Activated T-helper 1 cell treated with anti-CD3 and anti-CD28 coated beads, Interleukin-12 subunit alpha, Interleukin-12 subunit beta, Interleukin-2, Interleukin-4 antibody, amounts not matched to agents 30 ng/mL and 10 ng/mL and 1 ng/mL, durations not matched to agents 14 hours and 24 hours and 36 hours (primary cell): ENCODE results near the gene PPARGC1A. TPM values are rescaled to one million over a fixed set of nuclear protein-coding genes. Genes with fewer than 3 reads are reported as not detected.

Experiments
- DNase-seq: peaks from one replicate; pipeline ENCODE4 v3.0.0; 2021; ENCODE audit warnings: low spot score
- H3K27ac Mint-ChIP-seq: one replicate; pipeline ENCODE4 v1.8.0; 2021; ENCODE audit warnings: mild to moderate bottlenecking, mixed read lengths
- H3K27me3 Mint-ChIP-seq: one replicate; pipeline ENCODE4 v1.8.0; 2022; ENCODE audit warnings: mild to moderate bottlenecking, moderate library complexity, mixed read lengths; ENCODE audit not compliant: insufficient read depth
- H3K36me3 Mint-ChIP-seq: one replicate; pipeline ENCODE4 v1.8.0; 2021; ENCODE audit warnings: low read depth, mixed read lengths
- H3K4me1 Mint-ChIP-seq: one replicate; pipeline ENCODE4 v1.8.0; 2021; ENCODE audit warnings: low read depth, mixed read lengths
- H3K4me3 Mint-ChIP-seq: one replicate; pipeline ENCODE4 v1.8.0; 2021; ENCODE audit warnings: mild to moderate bottlenecking, moderate library complexity, mixed read lengths
- H3K9me3 Mint-ChIP-seq: one replicate; pipeline ENCODE4 v1.8.0; 2021; ENCODE audit warnings: mixed read lengths
- intact Hi-C: fragments of 100-400 bp; cut with micrococcal nuclease; formaldehyde crosslinking; loops from one replicate; pipeline ENCODE4 v1.15.1; 2024
- total RNA-seq: library from RNA; stranded (reverse); gene quantifications from 2 replicates; pipeline ENCODE4 v1.2.3, GENCODE V29; 2022

PPARGC1A gene
- not detected in 2 replicates for total RNA-seq

GRCh38 chr4:23889814-23890341 lies at the start of gene PPARGC1A:
PPARGC1A (minus strand) TSS chr4:23890047; CDS start chr4:23889957, 90 bp downstream.
- no peak within 1 kb of the TSS for H3K4me3 Mint-ChIP-seq
- DNase-seq: no peak

DNA sequence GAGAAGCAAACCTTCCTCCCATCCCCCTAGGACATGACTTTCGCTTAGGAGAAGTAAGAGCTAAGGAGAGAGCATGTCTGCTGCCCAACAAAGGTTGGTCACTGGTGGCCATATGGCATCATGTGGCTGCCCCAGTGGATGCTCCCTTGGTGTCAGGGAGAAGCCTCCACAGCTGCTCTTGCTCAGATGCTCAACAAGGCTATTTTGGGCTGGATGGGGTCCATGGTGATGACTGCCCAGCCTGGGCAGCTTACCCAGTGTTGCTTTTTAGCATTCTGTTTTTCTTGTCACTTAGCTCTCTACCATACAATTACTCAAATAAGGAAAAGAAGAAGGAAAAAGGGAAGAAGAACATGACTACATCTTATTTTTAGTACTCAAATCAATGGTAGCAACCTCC lies 48.9 kb upstream of the PPARGC1A start:
- DNase-seq: no peak
- H3K4me1 Mint-ChIP-seq: no peaks in the 10 kb centered on the region
- no peaks in the 10 kb centered on the region for H3K27me3 Mint-ChIP-seq
- no peak overlapping the region for H3K4me3 Mint-ChIP-seq
- H3K27ac Mint-ChIP-seq: no peak overlapping the region
- H3K36me3 Mint-ChIP-seq: no peaks in the 10 kb centered on the region
- intact Hi-C loops: no loop called here
- H3K9me3 Mint-ChIP-seq: no peaks in the 10 kb centered on the region

More at GRCh38 chr4:23889814-23890341, at the start of gene PPARGC1A:
- Mint-ChIP-seq H3K9me3 (no peaks in the 10 kb centered on the region), H3K4me1 (peaks cover 4% of the 10 kb centered on the region), H3K36me3 (no peaks in the 10 kb centered on the region), H3K27me3 (peaks cover 10% of the 10 kb centered on the region), H3K27ac (no peak within 1 kb of the TSS)
- intact Hi-C loops: no loop called here

GRCh38 chr4:23937173-23937572 lies 47.3 kb upstream of the PPARGC1A start:
- no peak overlapping the region for H3K4me3 Mint-ChIP-seq
- no peaks in the 10 kb centered on the region for H3K36me3 Mint-ChIP-seq
- no peak overlapping the region for H3K27ac Mint-ChIP-seq
- H3K4me1 Mint-ChIP-seq: no peaks in the 10 kb centered on the region
- no peak for DNase-seq
- no peaks in the 10 kb centered on the region for H3K9me3 Mint-ChIP-seq
- H3K27me3 Mint-ChIP-seq: no peaks in the 10 kb centered on the region
- intact Hi-C loops: no loop called here

DNA sequence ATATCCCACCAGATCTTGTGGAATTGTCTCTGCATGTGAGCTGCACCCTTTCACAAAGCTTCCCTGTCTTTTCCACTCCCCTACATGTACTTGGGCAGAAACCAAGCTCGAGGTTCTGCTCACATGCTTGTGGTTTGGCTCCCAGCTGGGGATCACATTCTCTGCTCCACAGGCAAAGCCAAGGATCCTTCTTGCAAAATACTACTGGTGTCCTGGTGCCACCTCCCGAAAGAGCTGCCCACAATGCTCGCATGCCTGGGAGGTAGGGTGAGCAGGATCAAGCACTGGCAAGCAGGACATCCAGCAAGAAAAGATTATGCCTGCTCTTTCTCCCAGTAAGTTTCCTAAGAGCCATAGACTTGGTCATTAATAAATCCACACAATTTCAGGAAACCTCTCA lies 45.1 kb upstream of the PPARGC1A start:
- H3K4me1 Mint-ChIP-seq: no peaks in the 10 kb centered on the region
- DNase-seq: no peak

GRCh38 chr4:23934223-23934622 lies 44.4 kb upstream of the PPARGC1A start:
- no peaks in the 10 kb centered on the region for H3K27me3 Mint-ChIP-seq
- no peaks in the 10 kb centered on the region for H3K4me1 Mint-ChIP-seq
- H3K36me3 Mint-ChIP-seq: no peaks in the 10 kb centered on the region
- intact Hi-C loops: no loop called here
- no peak overlapping the region for H3K27ac Mint-ChIP-seq
- no peak for DNase-seq
- H3K4me3 Mint-ChIP-seq: no peak overlapping the region
- H3K9me3 Mint-ChIP-seq: no peaks in the 10 kb centered on the region

More for the DNA sequence above, 45.1 kb upstream of the PPARGC1A start:
- no peak overlapping the region for H3K4me3 Mint-ChIP-seq
- no peaks in the 10 kb centered on the region for H3K27me3 Mint-ChIP-seq
- H3K9me3 Mint-ChIP-seq: no peaks in the 10 kb centered on the region
- intact Hi-C loops: no loop called here
- no peak overlapping the region for H3K27ac Mint-ChIP-seq
- no peaks in the 10 kb centered on the region for H3K36me3 Mint-ChIP-seq

- Mint-ChIP-seq H3K36me3 (no peaks in the 10 kb centered on the region), H3K4me3 (no peak overlapping the region), H3K9me3 (no peaks in the 10 kb centered on the region), H3K27ac (no peak overlapping the region), H3K4me1 (no peaks in the 10 kb centered on the region), H3K27me3 (no peaks in the 10 kb centered on the region)
- no peak for DNase-seq
- intact Hi-C loops: no loop called here
Measured at GRCh38 chr4:23932901-23933308, 43.1 kb upstream of the PPARGC1A start.

DNA sequence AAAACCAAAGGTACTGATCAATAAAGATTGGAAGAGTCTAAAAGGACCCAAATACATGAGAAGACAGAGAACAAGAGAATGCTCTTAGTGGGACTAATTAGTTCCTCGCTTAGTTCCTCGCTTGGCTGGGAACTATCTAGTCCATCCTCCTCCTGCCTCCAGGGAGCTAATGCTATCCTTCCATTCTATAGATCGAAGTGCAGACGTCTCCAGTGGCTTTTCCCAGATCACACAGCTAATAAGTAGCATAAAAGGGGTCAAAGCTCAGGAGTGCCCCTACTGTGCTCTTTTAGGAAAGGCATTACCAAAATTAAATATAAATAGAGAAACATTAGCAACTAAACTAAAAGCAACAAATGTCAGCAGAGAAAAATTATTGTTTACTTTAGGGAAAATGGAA lies 42.3 kb upstream of the PPARGC1A start:
- intact Hi-C loops: no loop called here
- Mint-ChIP-seq H3K27me3 (no peaks in the 10 kb centered on the region), H3K4me1 (no peaks in the 10 kb centered on the region), H3K9me3 (no peaks in the 10 kb centered on the region), H3K27ac (no peak overlapping the region), H3K4me3 (no peak overlapping the region), H3K36me3 (no peaks in the 10 kb centered on the region)
- no peak for DNase-seq

- no peak for DNase-seq
- H3K27ac Mint-ChIP-seq: no peak overlapping the region
- no peak overlapping the region for H3K4me3 Mint-ChIP-seq
- H3K9me3 Mint-ChIP-seq: no peaks in the 10 kb centered on the region
- intact Hi-C loops: no loop called here
- H3K36me3 Mint-ChIP-seq: no peaks in the 10 kb centered on the region
- H3K4me1 Mint-ChIP-seq: no peaks in the 10 kb centered on the region
- H3K27me3 Mint-ChIP-seq: no peaks in the 10 kb centered on the region
Measured at GRCh38 chr4:23931489-23931830, 41.6 kb upstream of the PPARGC1A start.

DNA sequence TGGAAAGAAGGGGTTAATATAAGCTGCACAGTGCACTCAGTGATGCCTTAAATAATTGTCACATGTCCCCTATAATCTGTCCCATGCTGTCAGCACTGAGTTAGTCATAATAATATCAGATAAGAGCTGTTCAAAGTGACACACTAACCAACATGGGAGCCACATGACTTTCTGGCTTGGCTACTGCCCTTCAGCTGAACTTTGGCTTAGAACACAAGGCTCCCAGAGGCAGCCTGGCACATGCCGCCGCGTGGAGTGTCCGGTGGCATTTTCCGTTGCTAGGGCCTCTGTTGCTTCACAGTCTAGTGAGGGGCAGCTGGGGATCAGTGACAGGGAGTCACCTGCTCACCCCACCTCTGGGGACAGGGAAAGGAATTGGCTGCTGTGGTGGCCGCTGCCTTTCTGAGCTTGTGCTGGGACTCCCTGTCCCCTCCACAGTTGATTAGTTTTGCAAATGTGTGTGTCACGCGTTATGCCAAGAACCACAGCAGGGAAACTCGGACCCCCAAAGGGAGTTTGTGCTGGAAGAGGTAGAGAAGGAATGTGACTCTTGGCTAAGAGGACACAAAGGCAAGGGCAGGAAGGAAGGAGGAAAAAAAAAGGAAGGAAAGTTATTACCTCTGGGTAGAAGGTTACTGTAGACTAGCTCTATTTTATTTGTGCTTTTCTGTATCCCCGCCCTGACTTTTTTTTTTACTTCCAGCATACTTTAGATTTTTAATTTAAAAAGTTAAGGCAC lies 41.1 kb upstream of the PPARGC1A start:
- Mint-ChIP-seq H3K27ac (no peak overlapping the region), H3K9me3 (no peaks in the 10 kb centered on the region), H3K4me3 (no peak overlapping the region), H3K36me3 (no peaks in the 10 kb centered on the region), H3K27me3 (no peaks in the 10 kb centered on the region), H3K4me1 (no peaks in the 10 kb centered on the region)
- no peak for DNase-seq
- intact Hi-C loops: no loop called here

DNA sequence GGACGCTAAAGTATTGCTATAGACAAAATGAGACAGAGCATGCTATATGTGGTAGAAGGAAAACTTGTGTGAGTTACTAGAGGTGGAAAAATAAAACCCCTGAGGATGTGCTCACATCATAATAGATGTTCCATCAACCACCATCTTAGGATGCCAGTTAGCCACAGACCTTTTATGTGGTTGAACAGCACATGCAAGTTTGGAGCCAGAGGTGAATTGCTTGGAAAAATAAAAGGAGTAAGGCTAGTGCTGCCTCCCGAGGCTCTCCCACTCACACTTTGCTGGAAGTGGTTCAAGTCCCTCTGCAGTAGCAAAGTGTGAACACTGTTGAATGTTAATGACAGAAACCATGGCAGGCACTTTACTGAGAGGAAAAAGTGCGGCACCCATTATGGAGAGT lies 39.4 kb upstream of the PPARGC1A start:
- no peak for DNase-seq
- no peaks in the 10 kb centered on the region for H3K36me3 Mint-ChIP-seq
- no peaks in the 10 kb centered on the region for H3K4me1 Mint-ChIP-seq
- H3K4me3 Mint-ChIP-seq: no peak overlapping the region
- intact Hi-C loops: no loop called here
- no peaks in the 10 kb centered on the region for H3K9me3 Mint-ChIP-seq
- no peaks in the 10 kb centered on the region for H3K27me3 Mint-ChIP-seq
- no peak overlapping the region for H3K27ac Mint-ChIP-seq

DNA sequence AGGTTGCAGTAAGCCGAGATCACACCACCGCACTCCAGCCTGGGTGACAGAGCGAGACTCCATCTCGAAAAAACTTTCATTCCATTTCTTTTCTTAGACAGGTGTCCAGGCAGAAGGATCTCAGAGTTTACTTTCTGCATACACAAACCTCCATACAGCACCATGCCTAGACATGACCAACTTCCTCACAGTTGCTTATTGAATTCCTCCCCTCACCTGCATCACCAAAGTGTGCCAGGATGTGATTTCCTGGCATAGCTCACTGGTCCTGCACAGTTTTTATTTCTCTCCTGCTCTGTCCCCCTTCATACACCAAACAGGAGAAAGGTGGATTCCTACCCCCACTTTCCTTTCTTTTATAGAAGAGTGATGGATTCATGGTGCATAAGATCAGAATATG lies 34.7 kb upstream of the PPARGC1A start:
- Mint-ChIP-seq H3K27me3 (no peaks in the 10 kb centered on the region), H3K36me3 (no peaks in the 10 kb centered on the region), H3K9me3 (no peaks in the 10 kb centered on the region), H3K4me3 (no peak overlapping the region), H3K4me1 (no peaks in the 10 kb centered on the region), H3K27ac (no peak overlapping the region)
- no peak for DNase-seq
- intact Hi-C loops: no loop called here

DNA sequence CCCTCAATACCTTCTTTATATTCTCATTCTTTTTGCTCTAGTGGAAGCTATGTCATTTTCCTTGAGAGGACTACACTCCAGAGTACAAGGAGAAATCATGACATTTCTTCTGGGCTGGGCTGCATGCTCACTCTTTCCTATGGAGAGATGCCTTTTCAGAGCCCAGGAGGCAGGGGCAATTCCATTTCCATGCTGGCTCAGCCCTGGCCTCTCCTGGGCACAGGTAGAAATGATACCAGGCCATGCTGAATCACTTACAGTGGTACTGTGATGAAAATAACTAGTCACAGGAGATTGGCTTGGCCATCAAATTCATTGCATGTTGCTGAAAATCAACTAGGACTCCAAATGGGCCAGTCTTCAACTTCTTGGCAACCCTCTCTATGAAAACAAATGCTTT lies 34.0 kb upstream of the PPARGC1A start:
- Mint-ChIP-seq H3K27me3 (no peaks in the 10 kb centered on the region), H3K4me3 (no peak overlapping the region), H3K4me1 (no peaks in the 10 kb centered on the region), H3K36me3 (no peaks in the 10 kb centered on the region), H3K27ac (no peak overlapping the region), H3K9me3 (no peaks in the 10 kb centered on the region)
- no peak for DNase-seq
- intact Hi-C loops: no loop called here

DNA sequence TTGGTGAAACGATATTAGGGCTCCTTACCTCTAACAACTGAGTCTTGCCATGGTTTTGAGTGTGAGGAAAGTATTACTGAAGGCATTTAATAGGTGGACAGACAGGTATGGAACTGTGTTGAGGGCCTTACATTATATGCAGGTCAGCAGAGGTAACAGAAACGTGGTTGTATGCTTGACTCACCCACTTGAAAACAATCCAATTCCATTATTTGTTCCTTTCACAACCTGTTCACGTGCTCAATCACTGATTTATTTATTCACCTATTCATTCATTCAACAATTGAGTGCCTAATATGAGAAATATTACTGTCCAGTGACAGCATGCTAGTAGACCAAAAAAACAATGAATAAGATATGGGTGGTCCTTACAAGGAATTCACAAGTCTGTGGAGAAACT lies 33.3 kb upstream of the PPARGC1A start:
- Mint-ChIP-seq H3K27ac (no peak overlapping the region), H3K27me3 (no peaks in the 10 kb centered on the region), H3K4me1 (no peaks in the 10 kb centered on the region), H3K36me3 (no peaks in the 10 kb centered on the region), H3K9me3 (no peaks in the 10 kb centered on the region), H3K4me3 (no peak overlapping the region)
- no peak for DNase-seq
- intact Hi-C loops: no loop called here
